GM12878 (cell line): ENCODE results near the gene TRIM17. TPM values are rescaled to one million over a fixed set of nuclear protein-coding genes. Genes with fewer than 3 reads are reported as not detected.

ENCODE experiments used
- ATAC-seq: fragments of 200-7000 bp; cut with Tn5 transposase; 3 replicates; pipeline ENCODE4 v1.9.1; 2020; ENCODE audit warnings: mild to moderate bottlenecking, moderate library complexity
- Bru-seq: library from RNA; stranded (reverse); fragments of 400-500 nt; gene quantifications from one replicate; lab custom pipeline; 2021; lab: Mats Ljungman, UMichigan
- BruChase-seq, 2 experiments: library from RNA; stranded (reverse); fragments of 400-500 nt; gene quantifications; one replicate each; lab custom pipeline; 2021; lab: Mats Ljungman, UMichigan
- BruUV-seq: library from RNA; stranded (reverse); fragments of 400-500 nt; replicated peaks from 2 replicates; lab custom pipeline; 2021; lab: Mats Ljungman, UMichigan
- CTCF ChIA-PET: fragments of 300-600 bp; sonication (Branson Sonifier 250); formaldehyde crosslinking; extraction: SDS; loops from one replicate; lab custom pipeline; 2021; ENCODE audit warnings: inconsistent platforms; lab: Yijun Ruan, JAX
- POLR2A ChIA-PET: fragments of 350-600 bp; formaldehyde crosslinking; extraction: SDS; loops from one replicate; lab custom pipeline; 2021; ENCODE audit warnings: inconsistent platforms; lab: Charles Lee
- RAD21 ChIA-PET: fragments of 300-600 bp; sonication (Branson Sonifier 250); formaldehyde crosslinking; loops from one replicate; lab custom pipeline; 2023; ENCODE audit warnings: antibody characterized with exemption; ENCODE audit not compliant: unreplicated experiment; lab: Charles Lee
- SMC1A ChIA-PET: fragments of 300-600 bp; sonication (Branson Sonifier 250); formaldehyde crosslinking; loops from one replicate; lab custom pipeline; 2023; ENCODE audit not compliant: unreplicated experiment, uncharacterized antibody; lab: Charles Lee
- DNase-seq: peaks from one replicate; pipeline ENCODE4 v3.0.0-alpha.2; 2011; ENCODE audit warnings: low read depth, low spot score
- FAIRE-seq: peaks from 3 replicates; lab custom pipeline; 2011; peaks lifted over from hg19 to GRCh38; lab: Jason Lieb, UNC
- H2AFZ ChIP-seq: 2 replicates; pipeline ENCODE4 v1.6.0; 2011; ENCODE audit warnings: low read depth, low read length, control low read depth; ENCODE audit not compliant: control insufficient read depth
- H3K27ac ChIP-seq: 2 replicates; pipeline ENCODE4 v1.5.1; 2011; ENCODE audit warnings: control low read depth; ENCODE audit not compliant: control insufficient read depth, insufficient read depth
- H3K27me3 ChIP-seq, 2 experiments: replicated peaks in 1 of 2; 2 replicates each; pipeline versions ENCODE4 v1.6.0 to v1.6.1; 2011; ENCODE audit warnings: low read length in 1 of 2; ENCODE audit not compliant: control insufficient read depth in 2 of 2, insufficient read depth in 2 of 2
- H3K36me3 ChIP-seq, 2 experiments: 2 replicates each; pipeline ENCODE4 v1.5.1; 2011; ENCODE audit warnings: low read length in 1 of 2; ENCODE audit not compliant: control insufficient read depth in 2 of 2, insufficient read depth in 2 of 2
- H3K4me1 ChIP-seq: 2 replicates; pipeline ENCODE4 v1.6.1; 2011; ENCODE audit warnings: mild to moderate bottlenecking, low read length, moderate library complexity, mixed read lengths; ENCODE audit not compliant: control insufficient read depth, insufficient read depth
- H3K4me2 ChIP-seq: 2 replicates; pipeline ENCODE4 v1.6.0; 2011; ENCODE audit warnings: control low read depth; ENCODE audit not compliant: control insufficient read depth, insufficient read depth
- H3K4me3 ChIP-seq: fragments of 200-600 bp; sonication (generic); 2 replicates; pipeline ENCODE4 v1.5.1; 2016
- H3K79me2 ChIP-seq: 2 replicates; pipeline ENCODE4 v1.6.0; 2011; ENCODE audit warnings: low read length; ENCODE audit not compliant: control insufficient read depth, insufficient read depth
- H3K9ac ChIP-seq: 2 replicates; pipeline ENCODE4 v1.8.0; 2011; ENCODE audit warnings: low read length, control low read depth, mixed read lengths; ENCODE audit not compliant: control insufficient read depth, insufficient read depth
- H3K9me3 ChIP-seq: replicated peaks from 3 replicates; pipeline ENCODE4 v1.5.1; 2011; ENCODE audit warnings: mild to moderate bottlenecking, low read length; ENCODE audit not compliant: control insufficient read depth, insufficient read depth
- H4K20me1 ChIP-seq: 2 replicates; pipeline ENCODE4 v1.6.0; 2011; ENCODE audit not compliant: control insufficient read depth, insufficient read depth
- EZH2 ChIP-seq: IDR thresholded peaks from 2 replicates; pipeline ENCODE4 v1.6.1; 2012; ENCODE audit warnings: low read depth, mild to moderate bottlenecking, control low read depth, inconsistent platforms, low read length, borderline replicate concordance; ENCODE audit not compliant: control insufficient read depth
- HDAC2 ChIP-seq: fragments of 200-600 bp; sonication (generic); IDR thresholded peaks from 2 replicates; pipeline ENCODE4 v1.6.1; 2017
- NFYB ChIP-seq: IDR thresholded peaks from 2 replicates; pipeline ENCODE4 v1.6.1; 2011; ENCODE audit warnings: low read depth, mild to moderate bottlenecking, low read length, improper control_type of control experiment, moderate library complexity; ENCODE audit not compliant: insufficient read depth
- SMAD5 ChIP-seq: IDR thresholded peaks from 2 replicates; pipeline ENCODE4 v1.6.1; 2016; ENCODE audit warnings: antibody characterized with exemption, low read depth
- SP1 ChIP-seq: IDR thresholded peaks from one replicate; pipeline ENCODE4 v1.6.1; 2011; ENCODE audit warnings: low read depth, low read length
- SUZ12 ChIP-seq: fragments of 200-600 bp; sonication (generic); IDR thresholded peaks from one replicate; pipeline ENCODE4 v1.6.1; 2018; ENCODE audit warnings: antibody characterized with exemption, mild to moderate bottlenecking; ENCODE audit not compliant: unreplicated experiment
- TCF3 ChIP-seq: IDR thresholded peaks from 2 replicates; pipeline ENCODE4 v1.6.1; 2012; ENCODE audit warnings: low read depth, mild to moderate bottlenecking, low read length, borderline replicate concordance; ENCODE audit not compliant: insufficient read depth
- ZBTB40 ChIP-seq: fragments of 450-650 bp; IDR thresholded peaks from 2 replicates; pipeline ENCODE4 v1.6.1; 2016; ENCODE audit warnings: mild to moderate bottlenecking, moderate library complexity, borderline replicate concordance
- ZNF217 ChIP-seq: fragments of 450-650 bp; IDR thresholded peaks from 2 replicates; pipeline ENCODE4 v1.6.1; 2017; ENCODE audit warnings: antibody characterized with exemption, mild to moderate bottlenecking
- ZNF274 ChIP-seq: IDR thresholded peaks from one replicate; pipeline ENCODE4 v1.8.0; 2011; ENCODE audit not compliant: insufficient read length, insufficient read depth
- WGBS: methylation state at CpG from one replicate; pipeline ENCODE4 v1.1.6; 2016; ENCODE audit warnings: low lambda C conversion rate; ENCODE audit not compliant: insufficient replicate concordance, insufficient coverage; ENCODE audit errors: missing lambda C conversion rate; 5-methylcytosine and 5-hydroxymethylcytosine counted together
- in situ Hi-C: fragments of 300-500 bp; cut with MboI; formaldehyde crosslinking; loops from 9 replicates; pipeline ENCODE4 v1.14.3; 2018; ENCODE audit warnings: mixed read lengths
- intact Hi-C: fragments of 100-400 bp; cut with micrococcal nuclease; formaldehyde crosslinking; loops from one replicate; pipeline ENCODE4 v1.14.2; 2022; ENCODE audit not compliant: unreplicated experiment
- long read RNA-seq, 2 experiments: library from polyadenylated mRNA; unstranded; transcript quantifications; one replicate each; pipeline ENCODE4 v2.0.0, GENCODE V29; 2019 to 2020
- polyA minus RNA-seq, 3 experiments: library from RNA; depleted of rRNA, polyadenylated mRNA; stranded (reverse); fragments of >200 nt; gene quantifications; 2 replicates each; pipeline ENCODE4 v1.2.3, GENCODE V29; 2011
- polyA plus RNA-seq, 11 experiments: library from polyadenylated mRNA; depleted of rRNA in 4 of 11; unstranded in 6 of 11; stranded (reverse) in 5 of 11; fragments of >200 nt; fragmentation: Nextera tagmentation in 4 of 11; fragmentation: Illumina TruSeq in 1 of 11; extraction: Ambion mirVana in 4 of 11; extraction: Trizol in 1 of 11; gene quantifications; 1 replicate in 1 of 11; 2 replicates in 10 of 11; pipeline versions ENCODE4 v1.2.1 to v1.2.3, GENCODE V29; 2011 to 2016; ENCODE audit warnings: inconsistent platforms in 2 of 11, missing spikeins in 2 of 11, low read depth in 1 of 11
- total RNA-seq, 4 experiments: library from RNA; depleted of rRNA in 3 of 4; stranded (reverse); fragments of >200 nt in 3 of 4; fragmentation: Illumina TruSeq in 1 of 4; extraction: Trizol in 1 of 4; gene quantifications; 2 replicates each; pipeline versions ENCODE4 v1.2.1 to v1.2.3, GENCODE V29; 2013 to 2021
- TF ChIP-seq, protein P1 (sequence below), 3 experiments: IDR thresholded peaks in 2 of 3; conservative IDR thresholded peaks in 1 of 3; 2 replicates each; pipeline ENCODE4 v1.5.1; 2011; ENCODE audit warnings: low read depth in 3 of 3, low read length in 3 of 3, mild to moderate bottlenecking in 3 of 3, control low read depth in 2 of 3, moderate library complexity in 2 of 3, inconsistent platforms in 1 of 3, mixed read lengths in 1 of 3; ENCODE audit not compliant: control insufficient read depth in 2 of 3, insufficient read depth in 1 of 3; ENCODE audit errors: extremely low read depth in 1 of 3
- TF ChIP-seq, protein P2 (sequence below): IDR thresholded peaks from 2 replicates; pipeline ENCODE4 v1.6.1; 2012; ENCODE audit warnings: low read depth, low read length, improper control_type of control experiment

TRIM17 gene
- not detected in 2 replicates for total RNA-seq (2013; cell fraction: nucleolus; rRNA removed)
- total RNA-seq (2014; rRNA removed), result 0.11 TPM in 1 of 2 replicates, not detected in the other
- total RNA-seq (2014; rRNA removed; fragmentation: Illumina TruSeq; extraction: Trizol), result not detected in 2 replicates
- not detected in 2 replicates for total RNA-seq (2021)
- 0.17 TPM for polyA plus RNA-seq (2011; ENCODE audit: low read depth)
- not detected in 2 replicates for polyA plus RNA-seq (2011; rRNA removed)
- not detected in 2 replicates for polyA plus RNA-seq (2011; cell fraction: cytosol; rRNA removed)
- not detected in 2 replicates for polyA plus RNA-seq (2011; cell fraction: nucleus; rRNA removed)
- 0.37 and 0.39 TPM in 2 replicates for polyA plus RNA-seq (2012)
- polyA plus RNA-seq (2014; fragmentation: Illumina TruSeq; extraction: Trizol), result not detected in 2 replicates
- polyA plus RNA-seq (2014; fragmentation: Nextera tagmentation; extraction: Ambion mirVana), result not detected
- polyA plus RNA-seq (2014; rRNA removed), result not detected in 2 replicates
- polyA plus RNA-seq (2016; fragmentation: Nextera tagmentation; extraction: Ambion mirVana), result under 1 TPM; 0.16 to 0.32 TPM
- polyA minus RNA-seq (2011; rRNA and poly(A)+ RNA removed), result not detected in 2 replicates
- not detected in 2 replicates for polyA minus RNA-seq (2011; cell fraction: cytosol; rRNA and poly(A)+ RNA removed)
- polyA minus RNA-seq (2011; cell fraction: nucleus; rRNA and poly(A)+ RNA removed), result not detected in 2 replicates
- Bru-seq, nascent RNA, result not detected
- not detected for BruChase-seq, experiment 1, labeled RNA remaining after a 6-hour chase
- BruChase-seq, experiment 2, labeled RNA remaining after a 2-hour chase, result not detected
- long read RNA-seq, experiment 1, result 0 reads
- long read RNA-seq, experiment 2, partial matches to known transcripts, result 0 of 1 reads
- long read RNA-seq, experiment 2, other reads (novel, unspliced or antisense), result 1 of 1 reads

- FAIRE-seq (no peak), ATAC-seq (no peak), DNase-seq (no peak)
- ChIA-PET CTCF (no interaction called here), RAD21 (no interaction called here), POLR2A (no interaction called here), SMC1A (no interaction called here)
- no peaks in the 10 kb centered on the region for H3K79me2 ChIP-seq
- peaks cover 3 to 5% of the 10 kb centered on the region in 2 experiments; a peak in 3 of 4 replicates for H3K27me3 ChIP-seq
- no peak within 1 kb of the TSS for H3K9ac ChIP-seq
- H3K4me3 ChIP-seq, result no peak within 1 kb of the TSS
- H2AFZ ChIP-seq, result no peak within 1 kb of the TSS
- in situ Hi-C loops (no loop called here), intact Hi-C loops (no loop called here)
- H3K4me1 ChIP-seq, result no peaks in the 10 kb centered on the region
- no peak within 1 kb of the TSS for H3K4me2 ChIP-seq
- no peaks in the 10 kb centered on the region for H4K20me1 ChIP-seq
- no peak within 1 kb of the TSS for H3K27ac ChIP-seq
- 32% methylated on average over 26 of the region's 59 CpGs for WGBS
- BruUV-seq, result no TSS peak
- H3K36me3 ChIP-seq, result no peaks in the 10 kb centered on the region
- TF ChIP-seq SP1, result no peak
- TF ChIP-seq, protein P1, sequence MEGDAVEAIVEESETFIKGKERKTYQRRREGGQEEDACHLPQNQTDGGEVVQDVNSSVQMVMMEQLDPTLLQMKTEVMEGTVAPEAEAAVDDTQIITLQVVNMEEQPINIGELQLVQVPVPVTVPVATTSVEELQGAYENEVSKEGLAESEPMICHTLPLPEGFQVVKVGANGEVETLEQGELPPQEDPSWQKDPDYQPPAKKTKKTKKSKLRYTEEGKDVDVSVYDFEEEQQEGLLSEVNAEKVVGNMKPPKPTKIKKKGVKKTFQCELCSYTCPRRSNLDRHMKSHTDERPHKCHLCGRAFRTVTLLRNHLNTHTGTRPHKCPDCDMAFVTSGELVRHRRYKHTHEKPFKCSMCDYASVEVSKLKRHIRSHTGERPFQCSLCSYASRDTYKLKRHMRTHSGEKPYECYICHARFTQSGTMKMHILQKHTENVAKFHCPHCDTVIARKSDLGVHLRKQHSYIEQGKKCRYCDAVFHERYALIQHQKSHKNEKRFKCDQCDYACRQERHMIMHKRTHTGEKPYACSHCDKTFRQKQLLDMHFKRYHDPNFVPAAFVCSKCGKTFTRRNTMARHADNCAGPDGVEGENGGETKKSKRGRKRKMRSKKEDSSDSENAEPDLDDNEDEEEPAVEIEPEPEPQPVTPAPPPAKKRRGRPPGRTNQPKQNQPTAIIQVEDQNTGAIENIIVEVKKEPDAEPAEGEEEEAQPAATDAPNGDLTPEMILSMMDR (IDR thresholded peaks at IDR 0.05 in 2 of 3, conservative IDR thresholded peaks at IDR 0.05 in 1 of 3; ENCODE audit: control insufficient read depth in 2 of 3, extremely low read depth in 1 of 3, insufficient read depth in 1 of 3, low read depth in 3 of 3, low read length in 3 of 3), result peak in 2 of 3 experiments; percentile 9 to 11; a peak in 1 of 6 replicates
- TF ChIP-seq TCF3, result no peak
- TF ChIP-seq EZH2, result 0 out of 2 replicates have a peak, but pooled peaks have one; percentile 26
- TF ChIP-seq, protein P2, sequence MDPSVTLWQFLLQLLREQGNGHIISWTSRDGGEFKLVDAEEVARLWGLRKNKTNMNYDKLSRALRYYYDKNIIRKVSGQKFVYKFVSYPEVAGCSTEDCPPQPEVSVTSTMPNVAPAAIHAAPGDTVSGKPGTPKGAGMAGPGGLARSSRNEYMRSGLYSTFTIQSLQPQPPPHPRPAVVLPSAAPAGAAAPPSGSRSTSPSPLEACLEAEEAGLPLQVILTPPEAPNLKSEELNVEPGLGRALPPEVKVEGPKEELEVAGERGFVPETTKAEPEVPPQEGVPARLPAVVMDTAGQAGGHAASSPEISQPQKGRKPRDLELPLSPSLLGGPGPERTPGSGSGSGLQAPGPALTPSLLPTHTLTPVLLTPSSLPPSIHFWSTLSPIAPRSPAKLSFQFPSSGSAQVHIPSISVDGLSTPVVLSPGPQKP, result no peak
- no peak for TF ChIP-seq SMAD5
- no peak for TF ChIP-seq ZBTB40
- no peak for TF ChIP-seq NFYB
- no peak for TF ChIP-seq ZNF217
- TF ChIP-seq HDAC2, result no peak
- TF ChIP-seq ZNF274, result no peak
- TF ChIP-seq SUZ12, result peak; percentile 91
- no peaks in the 10 kb centered on the region for H3K9me3 ChIP-seq
Observed at GRCh38 chr1:228416217-228416933, at the start of gene TRIM17. TRIM17 (minus strand) TSS chr1:228416861; CDS start chr1:228415072, 1,789 bp downstream.
